ENCODE data around the gene ZBTB24.
A peak's percentile ranks its signal among the peaks of the same experiment; 100 is the strongest.
"Not testable (repeated sequence)": the region's sequence is repeated elsewhere in the genome, so short reads cannot be mapped to it uniquely, and the experiment has no call there.

The ZBTB24 gene

GRCh38 chr6:109473120-109473519, 9.9 kb downstream of the ZBTB24 start:
- FAIRE-seq, result no peak

GRCh38 chr6:109472132-109472995, 10.7 kb downstream of the ZBTB24 start:
- DNase-seq (ENCODE audit: insufficient read length, low spot score) (no peak), FAIRE-seq (peak; percentile 66)

More at GRCh38 chr6:109473120-109473519, 9.9 kb downstream of the ZBTB24 start:
- no peak for DNase-seq (ENCODE audit: insufficient read length, low spot score)

DNA sequence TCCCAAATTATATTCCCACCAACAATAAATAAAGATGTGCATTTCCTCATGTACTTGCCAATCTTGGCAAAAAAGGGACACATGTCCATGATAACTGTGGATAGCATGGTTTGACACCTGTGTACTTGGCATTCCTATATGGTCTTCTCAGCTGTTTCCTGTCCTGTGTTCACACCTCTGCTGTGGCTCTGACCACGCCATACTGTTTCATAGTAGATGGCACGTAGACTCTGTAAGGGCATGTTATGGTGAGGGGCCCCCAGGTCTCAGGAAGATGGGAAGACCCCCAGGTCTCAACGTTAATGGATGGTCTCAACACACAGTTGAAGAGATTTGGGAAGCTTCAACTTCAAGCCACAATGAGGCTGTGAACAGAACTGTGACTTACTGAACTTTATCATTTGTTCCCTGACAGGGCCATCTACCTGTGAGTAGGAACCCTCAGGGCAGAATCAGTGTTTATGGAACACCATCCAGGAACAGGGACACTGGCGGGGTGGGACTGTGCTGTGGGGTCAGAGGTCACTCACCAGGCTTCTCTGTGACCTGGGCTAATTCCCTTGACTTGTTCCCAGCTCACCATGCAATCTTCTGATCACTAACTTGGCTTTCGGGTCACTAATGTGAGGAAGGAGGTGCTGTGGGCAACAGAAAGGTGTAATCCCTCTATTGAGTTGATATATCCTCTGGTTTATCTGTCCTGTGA, 11.8 kb downstream of the ZBTB24 start:
- no peak for DNase-seq (ENCODE audit: insufficient read length, low spot score)
- FAIRE-seq, result no peak

DNA sequence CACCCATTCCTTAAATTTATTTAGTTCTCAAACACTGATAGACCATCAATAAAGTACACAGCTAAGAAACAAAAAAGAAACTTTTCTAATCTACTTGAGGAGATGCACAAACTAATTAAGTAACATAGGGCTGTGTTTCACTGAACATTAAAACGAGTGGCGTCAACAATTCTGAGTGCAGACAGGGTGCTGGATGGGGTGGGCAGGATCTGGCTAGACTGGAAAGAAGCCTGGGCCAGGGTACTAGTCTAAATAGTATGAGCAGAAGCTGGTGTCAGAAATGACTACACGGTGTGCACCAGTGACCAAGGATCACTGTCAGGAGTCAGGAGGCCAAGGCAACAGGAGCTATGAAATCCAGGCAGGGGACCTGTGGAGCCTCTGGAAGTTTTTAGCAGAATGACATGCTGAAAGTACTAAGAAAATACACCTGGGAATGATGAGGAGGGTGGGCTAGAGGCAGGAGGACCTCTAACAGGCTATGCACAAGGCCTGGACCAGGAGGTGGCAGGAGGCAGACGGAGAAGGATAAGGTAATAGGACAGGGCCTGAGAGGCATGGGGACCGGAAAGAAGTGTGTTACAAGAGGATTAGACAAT, 13.3 kb downstream of the ZBTB24 start:
- DNase-seq (ENCODE audit: insufficient read length, low spot score) (no peak), FAIRE-seq (no peak)

GRCh38 chr6:109467696-109468095, 15.3 kb downstream of the ZBTB24 start:
- no peak for FAIRE-seq
- DNase-seq (ENCODE audit: insufficient read length, low spot score), result no peak

DNA sequence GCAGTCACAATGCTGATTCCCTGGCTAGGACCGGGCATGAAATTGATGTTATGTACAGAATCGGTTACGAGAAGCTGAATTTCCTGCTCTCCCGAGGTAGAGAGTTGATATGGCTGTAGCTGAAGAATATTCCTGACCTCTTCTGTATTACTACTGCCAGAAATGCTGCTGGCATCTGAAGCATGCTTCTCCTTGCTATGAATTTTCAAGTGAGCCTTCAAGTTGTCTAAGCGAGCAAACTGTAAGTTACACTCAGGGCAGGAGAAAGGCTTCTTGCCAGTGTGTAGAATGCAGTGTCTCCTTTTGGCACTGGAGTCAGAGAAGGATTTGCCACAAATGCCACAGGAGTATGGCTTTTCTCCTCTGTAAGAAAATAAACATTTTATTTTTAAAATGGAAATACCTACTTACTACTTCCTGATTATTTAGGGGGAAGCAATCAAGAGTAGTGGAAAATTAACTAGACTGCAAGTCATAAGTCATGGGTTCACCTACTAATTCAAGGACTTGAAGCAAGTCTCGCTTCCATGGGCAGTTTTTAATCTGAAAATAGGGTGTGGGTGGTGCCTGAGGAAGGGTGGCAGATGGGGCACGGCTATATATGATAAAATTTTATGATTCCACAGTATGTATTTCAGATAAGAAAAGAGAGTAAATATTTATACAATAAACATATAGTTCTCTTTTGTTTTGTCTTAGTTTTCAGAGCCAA, 16.7 kb downstream of the ZBTB24 start:
- FAIRE-seq, result no peak
- no peak for DNase-seq (ENCODE audit: insufficient read length, low spot score)

DNA sequence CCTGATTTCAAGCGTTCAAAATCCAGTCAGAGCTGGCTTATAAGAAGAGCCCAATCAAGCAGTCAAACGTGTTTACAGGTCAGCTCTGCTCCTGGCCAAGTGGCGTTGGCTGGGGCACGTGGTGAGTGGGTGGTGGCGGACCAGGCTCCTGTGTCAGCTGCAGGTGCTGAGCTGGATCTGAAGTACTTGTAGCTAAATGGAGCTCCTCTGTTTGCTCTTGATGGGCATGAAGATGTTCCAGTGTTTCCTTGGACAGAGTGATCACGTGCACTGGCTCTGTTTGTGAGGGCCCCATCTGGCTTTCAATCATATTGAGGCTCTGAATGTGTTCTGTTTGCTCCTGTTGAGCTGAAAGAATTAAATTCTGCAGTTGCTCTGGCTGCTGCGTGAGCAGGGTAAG, 17.2 kb downstream of the ZBTB24 start:
- FAIRE-seq (no peak), DNase-seq (ENCODE audit: insufficient read length, low spot score) (no peak)

DNA sequence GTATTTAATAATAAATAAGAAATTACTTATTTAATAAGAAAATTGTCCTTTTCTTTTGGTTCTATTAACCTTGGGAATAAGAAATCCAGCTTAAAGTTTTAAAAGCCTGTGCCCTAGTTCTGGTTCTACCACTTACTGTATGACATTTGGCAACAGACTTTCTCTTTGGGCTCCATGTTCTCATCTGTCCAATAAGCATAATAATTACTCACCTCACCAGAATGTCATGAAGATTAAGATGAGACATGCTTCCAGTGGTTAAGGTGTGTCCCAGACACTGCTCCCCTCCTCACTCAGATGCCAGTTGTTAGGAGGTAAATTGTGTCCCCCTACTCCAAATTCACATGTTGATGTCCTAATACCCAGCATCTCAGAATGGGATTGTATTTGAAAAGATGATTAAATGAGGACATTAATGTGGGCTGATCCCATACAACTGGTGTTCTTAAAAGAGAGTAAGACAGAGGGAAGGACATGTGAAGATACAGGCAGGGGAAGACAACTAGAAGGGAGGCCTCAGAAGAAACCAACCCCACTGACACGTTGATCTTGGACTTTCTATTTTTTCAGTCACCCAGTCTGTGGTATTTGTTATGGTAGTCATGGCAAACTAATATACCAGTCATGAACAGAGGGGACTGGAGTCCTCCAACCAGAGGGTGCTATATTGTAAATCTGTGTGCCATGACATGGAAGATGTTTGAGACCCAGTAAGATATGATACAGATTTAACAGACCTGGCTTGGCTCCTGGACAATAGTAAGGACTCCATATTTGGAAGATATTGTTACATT, 21.1 kb downstream of the ZBTB24 start:
- FAIRE-seq (no peak), DNase-seq (ENCODE audit: insufficient read length, low spot score) (no peak)

- not testable (repeated sequence) for FAIRE-seq; DNase-seq (ENCODE audit: insufficient read length, low spot score)
Observed at GRCh38 chr6:109461205-109461604, 21.8 kb downstream of the ZBTB24 start.

GRCh38 chr6:109460161-109460829, 22.7 kb downstream of the ZBTB24 start:
- FAIRE-seq (no peak), DNase-seq (ENCODE audit: insufficient read length, low spot score) (no peak)

GRCh38 chr6:109458774-109459531, 24.1 kb downstream of the ZBTB24 start:
- peak; percentile 94 for FAIRE-seq
- no peak for DNase-seq (ENCODE audit: insufficient read length, low spot score)

- no peak for DNase-seq (ENCODE audit: insufficient read length, low spot score)
- FAIRE-seq, result no peak
Observed at GRCh38 chr6:109457562-109457996, 25.4 kb downstream of the ZBTB24 start.

DNA sequence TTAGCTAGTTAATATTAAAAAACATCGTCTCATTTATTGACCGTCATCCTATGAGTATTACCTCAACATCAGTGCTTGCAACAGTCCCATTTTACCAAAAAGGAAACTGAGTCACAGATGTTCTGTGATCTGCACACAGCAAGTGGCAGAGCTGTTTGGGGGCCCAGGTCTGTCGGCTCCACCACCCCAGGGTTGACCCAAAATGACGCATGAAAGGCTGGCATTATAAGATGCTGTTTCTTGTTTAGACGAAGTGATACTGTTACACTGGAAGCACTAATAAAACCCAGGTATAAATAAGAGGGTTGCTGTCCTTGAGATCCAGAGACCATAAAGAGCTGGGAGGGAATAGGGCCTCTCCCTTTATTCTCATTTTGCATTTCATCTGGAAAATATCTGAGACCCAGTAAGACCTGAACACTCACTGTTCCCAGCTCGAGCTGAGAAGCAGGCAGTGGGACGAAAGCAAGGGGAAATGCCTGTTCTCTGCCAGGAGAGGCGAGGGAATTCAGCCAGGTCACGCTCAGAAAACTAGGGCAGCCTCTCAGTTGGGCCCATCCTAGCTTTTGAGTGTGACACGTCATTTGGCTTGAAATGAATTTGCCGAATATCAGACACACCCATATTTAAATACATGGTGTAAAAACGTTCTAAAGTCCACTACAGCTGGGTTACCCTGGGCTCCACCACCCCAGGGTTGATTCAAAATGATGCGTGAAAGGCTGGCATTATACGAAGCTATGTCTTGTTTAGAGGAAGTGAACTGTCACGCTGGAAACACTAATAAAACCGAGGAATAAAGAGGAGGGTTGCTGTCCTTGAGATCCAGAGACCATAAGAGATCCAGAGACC, 26.1 kb downstream of the ZBTB24 start:
- no peak for FAIRE-seq
- no peak for DNase-seq (ENCODE audit: insufficient read length, low spot score)

DNA sequence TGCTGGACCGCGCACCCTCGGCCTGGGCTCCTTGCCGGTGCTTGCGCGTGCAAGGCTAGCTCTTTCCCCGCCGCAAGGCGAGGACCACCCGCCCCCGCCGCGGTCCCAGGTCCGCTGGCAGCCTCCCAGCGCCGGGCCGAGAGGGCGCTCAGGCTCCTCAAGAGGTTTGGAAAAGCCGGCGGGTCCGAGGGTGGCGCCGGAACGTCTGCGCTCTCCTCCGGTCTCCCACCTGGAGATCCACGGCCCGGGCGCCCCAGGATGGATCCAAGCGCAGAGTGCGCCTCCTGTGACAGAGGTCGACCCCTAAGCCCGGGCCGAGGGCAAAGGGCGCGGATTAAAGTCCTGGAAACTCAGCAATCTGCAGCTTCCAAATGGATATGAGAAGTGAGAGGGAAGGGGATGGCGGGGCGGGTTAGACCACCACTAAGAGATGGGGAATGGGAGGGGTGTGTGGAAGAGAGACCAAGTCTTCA, 26.9 kb downstream of the ZBTB24 start:
- no peak for DNase-seq (ENCODE audit: insufficient read length, low spot score)
- FAIRE-seq, result no peak

DNA sequence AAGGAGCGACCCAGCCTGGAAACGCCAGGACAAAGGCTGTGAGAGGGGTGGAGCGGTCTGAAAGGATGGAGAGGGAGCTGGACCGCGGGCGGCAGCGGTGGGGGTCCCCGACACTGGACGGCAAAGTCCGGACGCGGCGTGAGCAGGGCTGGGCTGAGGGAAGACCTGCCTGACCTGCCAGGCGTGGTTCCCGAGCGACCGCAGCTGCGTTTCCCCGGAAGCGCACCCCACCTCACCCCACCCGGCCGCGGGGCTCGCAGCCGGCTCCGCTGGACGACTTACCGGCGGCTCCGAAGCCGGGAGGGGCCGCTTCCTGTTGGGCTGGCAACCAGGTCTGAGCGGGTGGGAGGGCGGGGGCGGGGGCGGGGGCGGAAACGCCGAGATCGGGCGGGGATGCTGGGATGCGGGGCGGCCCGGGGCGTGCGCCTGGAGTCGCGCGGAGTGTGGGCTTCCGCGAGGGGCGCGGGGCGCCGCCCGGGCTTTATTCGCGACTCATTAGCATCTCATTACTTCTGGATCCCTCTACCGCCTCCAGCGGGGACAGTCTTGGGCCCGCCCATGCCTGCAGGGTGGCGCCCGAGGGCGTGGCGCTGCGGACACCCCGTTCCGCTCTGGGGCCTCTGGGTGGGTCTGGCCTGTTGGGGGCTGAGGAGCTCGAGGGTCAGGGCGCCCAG, 27.4 kb downstream of the ZBTB24 start, which contains the start of gene MICAL1:
MICAL1 (minus strand) TSS at position 336 of the 674 bp plus-strand sequence. CDS start 1,576 bp downstream, outside the sequence.
- peak; percentile 62 for DNase-seq (ENCODE audit: insufficient read length, low spot score)
- peak; percentile 84 for FAIRE-seq

- FAIRE-seq, result peak; percentile 87
- peak; percentile 44 for DNase-seq (ENCODE audit: insufficient read length, low spot score)
Observed at GRCh38 chr6:109454496-109455436, 28.3 kb downstream of the ZBTB24 start.

Measured in GM19239 (cell line).